Measurements from ENCODE around the gene HARBI1. TPM values are rescaled to one million over a fixed set of nuclear protein-coding genes. Genes with fewer than 3 reads are reported as not detected.

HARBI1 gene
- total RNA-seq, 2 experiments from 2014 or later, result 18.2 to 18.7 TPM

- no peaks in the 10 kb centered on the region for H3K27me3 Mint-ChIP-seq
- intact Hi-C loops (cut with DNase I, micrococcal nuclease), result no loop called here
Observed at GRCh38 chr11:46570790-46571398, 46.1 kb downstream of the HARBI1 start.

GRCh38 chr11:46565232-46565840, 51.7 kb downstream of the HARBI1 start:
- no peak overlapping the region for H3K4me3 Mint-ChIP-seq
- ATAC-seq (ENCODE audit: poor library complexity) (no peak), DNase-seq (no peak)
- H3K27ac Mint-ChIP-seq, result peak overlapping the region; percentile 54
- no peaks in the 10 kb centered on the region for H3K9me3 Mint-ChIP-seq
- H3K27me3 Mint-ChIP-seq, result no peaks in the 10 kb centered on the region
- peaks cover 44% of the 10 kb centered on the region for H3K4me1 Mint-ChIP-seq (ENCODE audit: low read depth)
- no peak for TF ChIP-seq CTCF (IDR thresholded peaks at IDR 0.05)
- H3K36me3 Mint-ChIP-seq (ENCODE audit: low read depth), result peaks cover 6% of the 10 kb centered on the region
- Histone ChIP-seq H3K36me3 (ENCODE audit: insufficient read depth, low read length) (no peaks in the 10 kb centered on the region), H3K27ac (ENCODE audit: low read depth in 1 of 2, low read length in 2 of 2) (no peak overlapping the region), H3K4me3 (ENCODE audit: low read length) (no peak overlapping the region), H3K9me3 (ENCODE audit: control insufficient read depth in 1 of 2, insufficient read depth in 1 of 2, low read length in 2 of 2) (peaks cover 0 to 7% of the 10 kb centered on the region in 2 experiments), H3K4me1 (ENCODE audit: insufficient read depth, low read length) (peaks cover 9% of the 10 kb centered on the region), H3K27me3 (ENCODE audit: control insufficient read depth in 1 of 2, insufficient read depth in 2 of 2, low read length in 2 of 2) (no peaks in the 10 kb centered on the region)
- ChIA-PET CTCF (no interaction called here), POLR2A (no interaction called here)
- intact Hi-C loops (cut with DNase I, micrococcal nuclease), result no loop called here

More at GRCh38 chr11:46570790-46571398, 46.1 kb downstream of the HARBI1 start:
- ATAC-seq (ENCODE audit: poor library complexity), result no peak
- H3K36me3 Mint-ChIP-seq (ENCODE audit: low read depth), result peaks cover 17% of the 10 kb centered on the region
- H3K4me3 Mint-ChIP-seq, result no peak overlapping the region
- no peak for TF ChIP-seq CTCF (IDR thresholded peaks at IDR 0.05)
- peaks cover 6% of the 10 kb centered on the region for H3K4me1 ChIP-seq (ENCODE audit: insufficient read depth, low read length)
- no peaks in the 10 kb centered on the region for H3K36me3 ChIP-seq (ENCODE audit: insufficient read depth, low read length)
- no peak overlapping the region for H3K4me3 ChIP-seq (ENCODE audit: low read length)
- H3K4me1 Mint-ChIP-seq (ENCODE audit: low read depth), result peaks cover 30% of the 10 kb centered on the region
- ChIA-PET CTCF (interaction anchor here (1.2 kb wide), 1 partner anchor 12 kb away, joined by 3 read pairs; no protein-coding TSS in a partner anchor), POLR2A (interaction anchor here (0.5 to 1.2 kb wide), 2 partner anchors 16 to 17 kb away, joined by 3 to 4 read pairs; no protein-coding TSS in a partner anchor)
- H3K27ac ChIP-seq (ENCODE audit: low read depth in 1 of 2, low read length in 2 of 2), result peak overlapping the region in 1 of 2 donors; percentile 15
- peaks cover 0 to 7% of the 10 kb centered on the region in 2 experiments for H3K9me3 ChIP-seq (ENCODE audit: control insufficient read depth in 1 of 2, insufficient read depth in 1 of 2, low read length in 2 of 2)
- DNase-seq, result no peak
- H3K27me3 ChIP-seq (ENCODE audit: control insufficient read depth in 1 of 2, insufficient read depth in 2 of 2, low read length in 2 of 2), result no peaks in the 10 kb centered on the region
- H3K9me3 Mint-ChIP-seq, result peaks cover 4% of the 10 kb centered on the region
- H3K27ac Mint-ChIP-seq, result no peak overlapping the region

GRCh38 chr11:46564459-46564858, 52.6 kb downstream of the HARBI1 start:
- POLR2A ChIA-PET, result no interaction called here
- Histone ChIP-seq H3K4me3 (ENCODE audit: low read length) (no peak overlapping the region), H3K27ac (ENCODE audit: low read depth in 1 of 2, low read length in 2 of 2) (no peak overlapping the region), H3K4me1 (ENCODE audit: insufficient read depth, low read length) (peaks cover 9% of the 10 kb centered on the region), H3K36me3 (ENCODE audit: insufficient read depth, low read length) (no peaks in the 10 kb centered on the region), H3K27me3 (ENCODE audit: control insufficient read depth in 1 of 2, insufficient read depth in 2 of 2, low read length in 2 of 2) (no peaks in the 10 kb centered on the region), H3K9me3 (ENCODE audit: control insufficient read depth in 1 of 2, insufficient read depth in 1 of 2, low read length in 2 of 2) (peaks cover 0 to 7% of the 10 kb centered on the region in 2 experiments)
- Mint-ChIP-seq H3K27ac (peak overlapping the region; percentile 54), H3K36me3 (ENCODE audit: low read depth) (peaks cover 6% of the 10 kb centered on the region), H3K9me3 (no peaks in the 10 kb centered on the region), H3K4me1 (ENCODE audit: low read depth) (peaks cover 51% of the 10 kb centered on the region), H3K27me3 (no peaks in the 10 kb centered on the region), H3K4me3 (no peak overlapping the region)
- CTCF ChIA-PET, result no interaction called here
- no peak for ATAC-seq (ENCODE audit: poor library complexity)
- intact Hi-C loops (cut with DNase I, micrococcal nuclease), result no loop called here
- TF ChIP-seq CTCF (IDR thresholded peaks at IDR 0.05), result no peak
- no peak for DNase-seq
